Gastroesophageal sphincter (tissue), 3 donors: Measurements from ENCODE around the gene TAOK3.

Source experiments
- CTCF ChIP-seq, 4 experiments: fragments of 200-600 bp in 2 of 4; fragments of 450-650 bp in 2 of 4; sonication (generic) in 1 of 4; IDR thresholded peaks; one replicate each; pipeline ENCODE4 v1.5.1; 2017 to 2019; ENCODE audit warnings: antibody characterized with exemption in 4 of 4, mild to moderate bottlenecking in 2 of 4, moderate library complexity in 2 of 4
- POLR2A ChIP-seq, 2 donors: fragments of 450-650 bp; IDR thresholded peaks; one replicate each; pipeline ENCODE4 v1.6.1; 2017; ENCODE audit warnings: antibody characterized with exemption in 2 of 2, mild to moderate bottlenecking in 2 of 2, moderate library complexity in 1 of 2
- POLR2AphosphoS5 ChIP-seq: sonication (generic); formaldehyde crosslinking; IDR thresholded peaks from one replicate; pipeline ENCODE4 v1.6.1; 2017; ENCODE audit warnings: antibody characterized with exemption

GRCh38 chr12:118160536-118160935 lies 212.2 kb downstream of the TAOK3 start:
- TF ChIP-seq CTCF (IDR thresholded peaks at IDR 0.05) (no peak), POLR2AphosphoS5 (no peak), POLR2A (IDR thresholded peaks at IDR 0.05) (no peak)
